H1 (cell line): ENCODE data around the gene ESR1. TPM values are rescaled to one million over a fixed set of nuclear protein-coding genes. Genes with fewer than 3 reads are reported as not detected.

Experiments
- BRCA1 ChIP-seq: IDR thresholded peaks from 2 replicates; pipeline ENCODE4 v1.6.1; 2012; ENCODE audit warnings: low read depth, low read length, improper control_type of control experiment
- CTBP2 ChIP-seq: IDR thresholded peaks from 2 replicates; pipeline ENCODE4 v1.7.0; 2011; ENCODE audit warnings: borderline replicate concordance, mild to moderate bottlenecking, moderate library complexity, mixed read lengths, low read length; ENCODE audit not compliant: insufficient read depth, insufficient read length
- GABPA ChIP-seq: IDR thresholded peaks from 2 replicates; pipeline ENCODE4 v1.6.1; 2011; ENCODE audit warnings: mild to moderate bottlenecking, low read length, moderate library complexity, borderline replicate concordance; ENCODE audit not compliant: insufficient read depth
- POU5F1 ChIP-seq: IDR thresholded peaks from 2 replicates; pipeline ENCODE4 v1.6.1; 2011; ENCODE audit warnings: low read depth, mild to moderate bottlenecking, low read length, moderate library complexity
- RFX5 ChIP-seq: IDR thresholded peaks from 2 replicates; pipeline ENCODE4 v1.6.1; 2011; ENCODE audit warnings: low read depth, low read length, improper control_type of control experiment, borderline replicate concordance
- SIX5 ChIP-seq: IDR thresholded peaks from 2 replicates; pipeline ENCODE4 v1.6.1; 2011; ENCODE audit warnings: mild to moderate bottlenecking, low read depth, low read length
- SP1 ChIP-seq: IDR thresholded peaks from 2 replicates; pipeline ENCODE4 v1.6.1; 2011; ENCODE audit warnings: low read depth, low read length
- polyA plus RNA-seq, 7 experiments: library from polyadenylated mRNA; depleted of rRNA in 3 of 7; stranded (reverse) in 5 of 7; unstranded in 2 of 7; fragments of >200 nt in 5 of 7; fragments of 200-250 nt in 2 of 7; gene quantifications; 1 replicate in 5 of 7; 2 replicates in 1 of 7; 4 replicates in 1 of 7; pipeline versions ENCODE4 v1.2.1 to v1.2.3, GENCODE V29; 2011 to 2013; ENCODE audit warnings: missing spikeins in 2 of 7, mixed read lengths in 2 of 7
- total RNA-seq: library from RNA; stranded (reverse); fragmentation: NEBNext Ultra II Directional; extraction: Animal tissue kit (Norgen Biotek cat#: 25700); gene quantifications from 2 replicates; pipeline ENCODE4 v1.2.1, GENCODE V29; 2021
- TF ChIP-seq, protein P1 (sequence below): IDR thresholded peaks from 2 replicates; pipeline ENCODE4 v1.6.1; 2012; ENCODE audit warnings: low read length, inconsistent platforms

Gene ESR1
- total and polyA plus RNA-seq, 2 of the 8 experiments (the other 6 are each of a cell fraction or from before 2014, with no cell fraction given): 0.03 to 0.17 TPM

DNA sequence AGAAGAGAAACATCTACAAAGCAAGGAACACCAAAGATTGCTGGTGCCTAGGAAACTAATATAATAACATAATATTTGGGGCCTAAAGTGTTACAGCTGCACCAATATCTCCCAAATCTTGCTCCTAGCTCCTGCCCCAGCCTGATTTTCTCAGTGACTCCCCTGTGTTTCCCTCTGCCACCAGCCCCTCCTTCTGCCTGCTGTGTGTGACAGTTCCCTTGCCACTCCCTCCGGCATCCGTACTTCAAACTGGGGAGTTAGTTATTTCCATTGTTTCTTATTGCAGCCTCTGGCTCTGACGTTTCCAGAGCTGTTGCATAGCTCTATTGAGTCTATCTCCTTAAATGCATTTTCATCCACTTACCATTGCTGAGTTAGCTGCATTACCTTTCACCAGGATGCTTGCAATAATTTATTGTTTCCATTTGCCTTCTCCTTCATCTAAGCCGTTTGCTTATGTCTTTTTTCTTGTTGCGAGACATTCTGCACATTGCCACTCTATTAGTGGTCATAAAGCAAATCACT, 43.1 kb downstream of the ESR1 start (continued):
- no peak for TF ChIP-seq CTBP2
- no peak for TF ChIP-seq SP1
- TF ChIP-seq, protein P1, sequence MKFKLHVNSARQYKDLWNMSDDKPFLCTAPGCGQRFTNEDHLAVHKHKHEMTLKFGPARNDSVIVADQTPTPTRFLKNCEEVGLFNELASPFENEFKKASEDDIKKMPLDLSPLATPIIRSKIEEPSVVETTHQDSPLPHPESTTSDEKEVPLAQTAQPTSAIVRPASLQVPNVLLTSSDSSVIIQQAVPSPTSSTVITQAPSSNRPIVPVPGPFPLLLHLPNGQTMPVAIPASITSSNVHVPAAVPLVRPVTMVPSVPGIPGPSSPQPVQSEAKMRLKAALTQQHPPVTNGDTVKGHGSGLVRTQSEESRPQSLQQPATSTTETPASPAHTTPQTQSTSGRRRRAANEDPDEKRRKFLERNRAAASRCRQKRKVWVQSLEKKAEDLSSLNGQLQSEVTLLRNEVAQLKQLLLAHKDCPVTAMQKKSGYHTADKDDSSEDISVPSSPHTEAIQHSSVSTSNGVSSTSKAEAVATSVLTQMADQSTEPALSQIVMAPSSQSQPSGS: no peak
- TF ChIP-seq SIX5: no peak
- TF ChIP-seq GABPA: no peak
- TF ChIP-seq RFX5: no peak
- TF ChIP-seq POU5F1: no peak
- no peak for TF ChIP-seq BRCA1
